HEK293 (cell line): Measurements from ENCODE around the gene IFNA5.

Experiments used
- CTCF ChIA-PET: fragments of 350-600 bp; formaldehyde crosslinking; extraction: SDS; loops from one replicate; lab custom pipeline; 2021; ENCODE audit warnings: antibody characterized with exemption; lab: Yijun Ruan, JAX
- POLR2A ChIA-PET: fragments of 300-600 bp; formaldehyde crosslinking; extraction: SDS; loops from one replicate; lab custom pipeline; 2020; ENCODE audit warnings: antibody characterized with exemption, inconsistent platforms; lab: Yijun Ruan, JAX
- H3K27ac ChIP-seq: fragments of 200-500 bp; sonication (Bioruptor generic); 2 replicates; pipeline ENCODE4 v1.5.1; 2014; ENCODE audit warnings: low read depth, low read length, control low read depth, inconsistent platforms; ENCODE audit errors: extremely low read depth
- H3K36me3 ChIP-seq, 2 experiments: fragments of 200-500 bp in 1 of 2; sonication (Bioruptor generic) in 1 of 2; 1 replicate in 1 of 2; 2 replicates in 1 of 2; pipeline ENCODE4 v1.5.1; 2014 to 2017; ENCODE audit warnings: inconsistent platforms in 2 of 2, low read length in 2 of 2; ENCODE audit not compliant: control insufficient read depth in 2 of 2, insufficient read depth in 1 of 2
- H3K4me1 ChIP-seq: fragments of 200-500 bp; sonication (Bioruptor generic); 2 replicates; pipeline ENCODE4 v1.5.1; 2014; ENCODE audit warnings: mild to moderate bottlenecking, low read length, inconsistent platforms; ENCODE audit not compliant: control insufficient read depth, insufficient read depth
- H3K4me3 ChIP-seq: 2 replicates; pipeline ENCODE4 v1.5.1; 2011; ENCODE audit warnings: low read depth, mild to moderate bottlenecking, control low read depth, low read length, moderate library complexity
- H3K9me3 ChIP-seq: fragments of 200-500 bp; sonication (Bioruptor generic); 2 replicates; pipeline ENCODE4 v1.5.1; 2014; ENCODE audit warnings: low read depth, low read length, inconsistent platforms; ENCODE audit not compliant: control insufficient read depth, insufficient read depth
- AEBP2 ChIP-seq: fragments of 450-650 bp; formaldehyde crosslinking; IDR thresholded peaks from 2 replicates; pipeline ENCODE4 v1.5.1; 2016; ENCODE audit warnings: missing biosample characterization, missing genetic modification characterization, borderline replicate concordance
- GLI2 ChIP-seq: fragments of 450-650 bp; formaldehyde crosslinking; IDR thresholded peaks from 2 replicates; pipeline ENCODE4; 2017; ENCODE audit warnings: missing biosample characterization, missing genetic modification characterization, low read depth, borderline replicate concordance
- TSHZ1 ChIP-seq: fragments of 450-650 bp; formaldehyde crosslinking; IDR thresholded peaks from 2 replicates; pipeline ENCODE4 v1.5.1; 2016; ENCODE audit warnings: missing biosample characterization, missing genetic modification characterization, borderline replicate concordance
- ZNF138 ChIP-seq: fragments of 450-650 bp; formaldehyde crosslinking; IDR thresholded peaks from 2 replicates; pipeline ENCODE4 v1.5.1; 2016; ENCODE audit warnings: missing biosample characterization, missing genetic modification characterization, borderline replicate concordance
- ZNF146 ChIP-seq: fragments of 450-650 bp; formaldehyde crosslinking; IDR thresholded peaks from 2 replicates; pipeline ENCODE4 v1.5.1; 2016; ENCODE audit warnings: missing biosample characterization, missing genetic modification characterization
- ZNF354C ChIP-seq: fragments of 450-650 bp; formaldehyde crosslinking; IDR thresholded peaks from 2 replicates; pipeline ENCODE4 v1.5.1; 2016; ENCODE audit warnings: missing biosample characterization, missing genetic modification characterization, low read depth, borderline replicate concordance
- ZNF362 ChIP-seq: fragments of 450-650 bp; formaldehyde crosslinking; IDR thresholded peaks from 2 replicates; pipeline ENCODE4 v1.5.1; 2016; ENCODE audit warnings: missing biosample characterization, missing genetic modification characterization
- ZNF394 ChIP-seq: fragments of 450-650 bp; formaldehyde crosslinking; IDR thresholded peaks from 2 replicates; pipeline ENCODE4 v1.5.1; 2016; ENCODE audit warnings: missing biosample characterization, missing genetic modification characterization, mild to moderate bottlenecking, moderate library complexity, borderline replicate concordance
- ZNF423 ChIP-seq: fragments of 450-650 bp; formaldehyde crosslinking; IDR thresholded peaks from 2 replicates; pipeline ENCODE4 v1.5.1; 2016; ENCODE audit warnings: missing biosample characterization, missing genetic modification characterization
- ZNF501 ChIP-seq: fragments of 450-650 bp; formaldehyde crosslinking; IDR thresholded peaks from 2 replicates; pipeline ENCODE4 v1.5.1; 2016; ENCODE audit warnings: missing biosample characterization, missing genetic modification characterization
- ZNF549 ChIP-seq: fragments of 450-650 bp; IDR thresholded peaks from 2 replicates; pipeline ENCODE4 v1.5.1; 2018; ENCODE audit warnings: missing biosample characterization, missing genetic modification characterization, mild to moderate bottlenecking, inconsistent platforms, moderate library complexity
- ZNF558 ChIP-seq: fragments of 450-650 bp; formaldehyde crosslinking; IDR thresholded peaks from 2 replicates; pipeline ENCODE4 v1.5.1; 2016; ENCODE audit warnings: missing biosample characterization, missing genetic modification characterization
- ZNF560 ChIP-seq: fragments of 450-650 bp; formaldehyde crosslinking; IDR thresholded peaks from 2 replicates; pipeline ENCODE4 v1.5.1; 2017; ENCODE audit warnings: missing biosample characterization, missing genetic modification characterization, borderline replicate concordance
- ZNF600 ChIP-seq: fragments of 450-650 bp; formaldehyde crosslinking; IDR thresholded peaks from 2 replicates; pipeline ENCODE4 v1.5.1; 2016; ENCODE audit warnings: missing biosample characterization, missing genetic modification characterization
- ZNF830 ChIP-seq: fragments of 450-650 bp; IDR thresholded peaks from 2 replicates; pipeline ENCODE4 v1.5.0; 2018; ENCODE audit warnings: missing biosample characterization, missing genetic modification characterization, low read depth, mild to moderate bottlenecking, moderate library complexity
- ZXDB ChIP-seq: fragments of 450-650 bp; formaldehyde crosslinking; IDR thresholded peaks from 2 replicates; pipeline ENCODE4 v1.5.1; 2016; ENCODE audit warnings: missing biosample characterization, missing genetic modification characterization
- TF ChIP-seq, protein P1 (sequence below): fragments of 450-650 bp; formaldehyde crosslinking; IDR thresholded peaks from 2 replicates; pipeline ENCODE4 v1.5.1; 2017; ENCODE audit warnings: missing biosample characterization, missing genetic modification characterization
- TF ChIP-seq, protein P2 (sequence below): fragments of 450-650 bp; formaldehyde crosslinking; IDR thresholded peaks from 2 replicates; pipeline ENCODE4 v1.5.1; 2017; ENCODE audit warnings: missing biosample characterization, missing genetic modification characterization
- TF ChIP-seq, protein P3 (sequence below): fragments of 450-650 bp; formaldehyde crosslinking; IDR thresholded peaks from 2 replicates; pipeline ENCODE4 v1.5.1; 2016; ENCODE audit warnings: missing biosample characterization, missing genetic modification characterization

IFNA5 gene

GRCh38 chr9:21322911-21323461 is 17.9 kb upstream of the IFNA5 start:
- Histone ChIP-seq H3K27ac (no peak overlapping the region), H3K4me1 (no peaks in the 10 kb centered on the region), H3K9me3 (no peaks in the 10 kb centered on the region), H3K4me3 (no peak overlapping the region), H3K36me3 (peaks cover 0 to 32% of the 10 kb centered on the region in 2 experiments; a peak in 1 of 3 replicates)
- TF ChIP-seq ZNF394 (tag by site-specific recombination) (no peak), TSHZ1 (tag by site-specific recombination) (no peak), ZNF146 (tag by site-specific recombination) (no peak), ZNF549 (tag by site-specific recombination) (no peak), ZNF362 (tag by site-specific recombination) (no peak), AEBP2 (tag by site-specific recombination) (no peak), ZNF600 (tag by site-specific recombination) (no peak), ZNF830 (tag by site-specific recombination) (no peak), GLI2 (tag by site-specific recombination) (no peak), ZXDB (tag by site-specific recombination) (no peak), ZNF558 (tag by site-specific recombination) (no peak), ZNF354C (tag by site-specific recombination) (no peak)
- TF ChIP-seq, protein P1, sequence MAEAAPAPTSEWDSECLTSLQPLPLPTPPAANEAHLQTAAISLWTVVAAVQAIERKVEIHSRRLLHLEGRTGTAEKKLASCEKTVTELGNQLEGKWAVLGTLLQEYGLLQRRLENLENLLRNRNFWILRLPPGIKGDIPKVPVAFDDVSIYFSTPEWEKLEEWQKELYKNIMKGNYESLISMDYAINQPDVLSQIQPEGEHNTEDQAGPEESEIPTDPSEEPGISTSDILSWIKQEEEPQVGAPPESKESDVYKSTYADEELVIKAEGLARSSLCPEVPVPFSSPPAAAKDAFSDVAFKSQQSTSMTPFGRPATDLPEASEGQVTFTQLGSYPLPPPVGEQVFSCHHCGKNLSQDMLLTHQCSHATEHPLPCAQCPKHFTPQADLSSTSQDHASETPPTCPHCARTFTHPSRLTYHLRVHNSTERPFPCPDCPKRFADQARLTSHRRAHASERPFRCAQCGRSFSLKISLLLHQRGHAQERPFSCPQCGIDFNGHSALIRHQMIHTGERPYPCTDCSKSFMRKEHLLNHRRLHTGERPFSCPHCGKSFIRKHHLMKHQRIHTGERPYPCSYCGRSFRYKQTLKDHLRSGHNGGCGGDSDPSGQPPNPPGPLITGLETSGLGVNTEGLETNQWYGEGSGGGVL (tag by site-specific recombination), result no peak
- ChIA-PET CTCF (interaction anchor here (0.9 to 6.1 kb wide), 9 partner anchors 69 to 984 kb away, joined by 3 to 64 read pairs (median 8); no protein-coding TSS in a partner anchor), POLR2A (no interaction called here)

GRCh38 chr9:21320465-21320864 is 15.4 kb upstream of the IFNA5 start:
- peaks cover 0 to 27% of the 10 kb centered on the region in 2 experiments; a peak in 1 of 3 replicates for H3K36me3 ChIP-seq
- no peak overlapping the region for H3K27ac ChIP-seq
- CTCF ChIA-PET, result interaction anchor here (0.5 to 2.9 kb wide), 11 partner anchors 9 to 473 kb away, joined by 3 to 23 read pairs (median 3); no protein-coding TSS in a partner anchor
- H3K9me3 ChIP-seq, result no peaks in the 10 kb centered on the region
- H3K4me1 ChIP-seq, result no peaks in the 10 kb centered on the region; the same call in 1 of the 2 replicates
- no peak overlapping the region for H3K4me3 ChIP-seq
- POLR2A ChIA-PET, result interaction anchor here (1.2 kb wide), 1 partner anchor 13 kb away, joined by 3 read pairs; no protein-coding TSS in a partner anchor
- TF ChIP-seq ZNF560 (no peak), ZNF501 (tag by site-specific recombination) (no peak), ZNF138 (tag by site-specific recombination) (no peak), ZNF423 (tag by site-specific recombination) (no peak)
- TF ChIP-seq, protein P2, sequence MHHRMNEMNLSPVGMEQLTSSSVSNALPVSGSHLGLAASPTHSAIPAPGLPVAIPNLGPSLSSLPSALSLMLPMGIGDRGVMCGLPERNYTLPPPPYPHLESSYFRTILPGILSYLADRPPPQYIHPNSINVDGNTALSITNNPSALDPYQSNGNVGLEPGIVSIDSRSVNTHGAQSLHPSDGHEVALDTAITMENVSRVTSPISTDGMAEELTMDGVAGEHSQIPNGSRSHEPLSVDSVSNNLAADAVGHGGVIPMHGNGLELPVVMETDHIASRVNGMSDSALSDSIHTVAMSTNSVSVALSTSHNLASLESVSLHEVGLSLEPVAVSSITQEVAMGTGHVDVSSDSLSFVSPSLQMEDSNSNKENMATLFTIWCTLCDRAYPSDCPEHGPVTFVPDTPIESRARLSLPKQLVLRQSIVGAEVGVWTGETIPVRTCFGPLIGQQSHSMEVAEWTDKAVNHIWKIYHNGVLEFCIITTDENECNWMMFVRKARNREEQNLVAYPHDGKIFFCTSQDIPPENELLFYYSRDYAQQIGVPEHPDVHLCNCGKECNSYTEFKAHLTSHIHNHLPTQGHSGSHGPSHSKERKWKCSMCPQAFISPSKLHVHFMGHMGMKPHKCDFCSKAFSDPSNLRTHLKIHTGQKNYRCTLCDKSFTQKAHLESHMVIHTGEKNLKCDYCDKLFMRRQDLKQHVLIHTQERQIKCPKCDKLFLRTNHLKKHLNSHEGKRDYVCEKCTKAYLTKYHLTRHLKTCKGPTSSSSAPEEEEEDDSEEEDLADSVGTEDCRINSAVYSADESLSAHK (tag by site-specific recombination), result peak; percentile 47; the same call in 1 of the 2 replicates
- TF ChIP-seq, protein P3, sequence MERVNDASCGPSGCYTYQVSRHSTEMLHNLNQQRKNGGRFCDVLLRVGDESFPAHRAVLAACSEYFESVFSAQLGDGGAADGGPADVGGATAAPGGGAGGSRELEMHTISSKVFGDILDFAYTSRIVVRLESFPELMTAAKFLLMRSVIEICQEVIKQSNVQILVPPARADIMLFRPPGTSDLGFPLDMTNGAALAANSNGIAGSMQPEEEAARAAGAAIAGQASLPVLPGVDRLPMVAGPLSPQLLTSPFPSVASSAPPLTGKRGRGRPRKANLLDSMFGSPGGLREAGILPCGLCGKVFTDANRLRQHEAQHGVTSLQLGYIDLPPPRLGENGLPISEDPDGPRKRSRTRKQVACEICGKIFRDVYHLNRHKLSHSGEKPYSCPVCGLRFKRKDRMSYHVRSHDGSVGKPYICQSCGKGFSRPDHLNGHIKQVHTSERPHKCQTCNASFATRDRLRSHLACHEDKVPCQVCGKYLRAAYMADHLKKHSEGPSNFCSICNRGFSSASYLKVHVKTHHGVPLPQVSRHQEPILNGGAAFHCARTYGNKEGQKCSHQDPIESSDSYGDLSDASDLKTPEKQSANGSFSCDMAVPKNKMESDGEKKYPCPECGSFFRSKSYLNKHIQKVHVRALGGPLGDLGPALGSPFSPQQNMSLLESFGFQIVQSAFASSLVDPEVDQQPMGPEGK, result no peak
